ENCODE measurements around the gene RBP5.

RBP5 gene

DNA sequence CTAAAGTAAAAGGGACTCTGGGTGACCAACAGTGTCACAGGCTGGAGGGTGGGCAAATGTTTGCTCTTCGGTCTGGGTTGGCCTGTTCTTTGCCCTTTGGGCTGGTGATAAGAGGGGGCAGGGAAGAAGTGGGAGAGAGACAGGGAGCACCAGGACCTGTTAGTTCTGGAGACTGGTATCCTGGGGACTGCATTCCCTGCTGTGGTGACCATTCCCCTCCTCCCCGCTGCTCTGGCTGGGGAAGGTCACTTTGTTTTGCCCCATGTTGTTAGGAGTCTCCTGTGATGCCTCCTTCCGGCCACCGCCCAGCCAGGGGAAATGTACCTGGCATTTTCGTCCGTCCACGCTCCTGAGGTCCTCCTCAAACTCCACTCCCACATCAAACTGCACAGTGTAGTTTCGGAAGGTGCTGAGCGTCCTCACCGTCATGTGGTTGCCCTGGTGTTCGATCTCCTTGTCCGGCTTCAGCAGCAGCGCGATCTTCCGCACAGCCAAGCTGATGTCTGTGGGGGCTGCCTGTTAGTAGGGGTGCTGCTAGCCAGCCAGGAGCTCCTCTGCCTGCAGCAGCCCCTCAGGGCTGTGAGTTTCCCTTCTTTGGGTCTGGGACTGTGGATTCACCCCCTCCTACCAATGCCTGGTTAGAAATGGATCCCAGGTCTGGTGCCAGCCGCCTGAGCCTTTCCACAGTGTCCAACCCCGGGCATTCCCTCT lies 618 bp downstream of the RBP5 start:
- intact Hi-C loops (cut with DNase I): no loop called here
- DNase-seq: peak in 1 of 10 donors; percentile 48

DNA sequence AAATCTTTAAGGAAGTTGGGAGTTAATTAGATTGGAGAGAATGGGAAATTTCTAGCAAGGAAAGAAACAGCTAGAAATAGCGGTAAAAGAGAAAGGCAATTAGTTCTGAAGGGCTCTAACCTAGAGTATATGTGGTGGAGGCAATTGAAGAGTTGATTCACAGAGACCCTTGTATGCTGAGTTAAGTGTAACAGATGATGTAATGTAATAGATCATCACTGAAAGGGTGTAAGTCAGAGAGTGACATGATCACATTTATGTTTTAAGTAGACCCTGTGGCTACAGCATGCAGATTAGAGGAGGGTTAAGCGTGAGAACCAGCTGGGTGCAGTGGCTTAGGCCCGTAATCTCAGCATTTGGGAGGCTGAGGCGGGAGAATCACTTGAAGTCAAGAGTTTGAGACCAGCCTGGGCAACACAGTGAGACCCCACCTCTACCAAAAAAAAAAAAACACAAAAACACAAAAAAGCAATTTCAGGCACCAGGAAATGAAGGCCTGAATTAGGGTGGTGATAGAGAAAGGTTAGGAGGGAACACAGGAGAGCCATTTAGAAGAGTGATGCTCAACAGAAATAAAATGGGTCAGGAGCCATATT lies 3.0 kb downstream of the RBP5 start:
- DNase-seq: no peak
- intact Hi-C loops (cut with DNase I): no loop called here

DNA sequence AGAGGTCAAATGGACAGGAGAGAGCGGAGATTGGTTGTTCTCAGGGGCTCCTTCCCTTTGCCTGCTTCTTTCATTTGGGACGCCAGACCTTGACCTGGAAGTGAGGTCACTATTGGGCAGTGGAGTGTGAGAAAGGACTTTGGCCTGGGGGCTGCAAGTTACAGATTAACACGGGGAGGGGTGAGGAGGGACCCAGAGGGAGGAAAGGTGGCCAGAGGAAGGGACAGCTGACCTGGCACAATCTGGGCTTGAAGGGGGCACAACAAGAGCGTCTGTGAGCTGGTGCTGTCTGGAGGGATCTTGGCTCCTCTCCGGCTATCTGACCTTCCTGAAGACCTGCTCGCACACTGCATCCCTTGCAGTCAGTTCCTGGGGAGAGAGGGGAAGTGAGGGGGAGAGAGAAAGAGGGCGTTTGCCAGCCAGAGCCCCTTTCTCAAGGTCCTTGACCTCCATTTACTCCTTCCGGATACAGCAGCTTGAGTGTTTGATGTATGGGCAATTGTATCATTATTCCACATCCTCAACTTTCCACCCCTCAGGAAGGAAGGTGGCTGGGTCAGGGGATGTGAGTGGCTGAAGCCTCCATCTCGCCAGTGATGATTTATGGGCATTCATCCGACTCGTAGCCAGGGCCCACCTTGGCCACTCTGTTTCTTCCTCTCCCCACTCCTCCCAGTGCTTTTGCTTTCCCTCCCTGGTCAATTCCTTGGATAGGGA lies 4.7 kb downstream of the RBP5 start:
- DNase-seq: no peak
- intact Hi-C loops (cut with DNase I): no loop called here

DNA sequence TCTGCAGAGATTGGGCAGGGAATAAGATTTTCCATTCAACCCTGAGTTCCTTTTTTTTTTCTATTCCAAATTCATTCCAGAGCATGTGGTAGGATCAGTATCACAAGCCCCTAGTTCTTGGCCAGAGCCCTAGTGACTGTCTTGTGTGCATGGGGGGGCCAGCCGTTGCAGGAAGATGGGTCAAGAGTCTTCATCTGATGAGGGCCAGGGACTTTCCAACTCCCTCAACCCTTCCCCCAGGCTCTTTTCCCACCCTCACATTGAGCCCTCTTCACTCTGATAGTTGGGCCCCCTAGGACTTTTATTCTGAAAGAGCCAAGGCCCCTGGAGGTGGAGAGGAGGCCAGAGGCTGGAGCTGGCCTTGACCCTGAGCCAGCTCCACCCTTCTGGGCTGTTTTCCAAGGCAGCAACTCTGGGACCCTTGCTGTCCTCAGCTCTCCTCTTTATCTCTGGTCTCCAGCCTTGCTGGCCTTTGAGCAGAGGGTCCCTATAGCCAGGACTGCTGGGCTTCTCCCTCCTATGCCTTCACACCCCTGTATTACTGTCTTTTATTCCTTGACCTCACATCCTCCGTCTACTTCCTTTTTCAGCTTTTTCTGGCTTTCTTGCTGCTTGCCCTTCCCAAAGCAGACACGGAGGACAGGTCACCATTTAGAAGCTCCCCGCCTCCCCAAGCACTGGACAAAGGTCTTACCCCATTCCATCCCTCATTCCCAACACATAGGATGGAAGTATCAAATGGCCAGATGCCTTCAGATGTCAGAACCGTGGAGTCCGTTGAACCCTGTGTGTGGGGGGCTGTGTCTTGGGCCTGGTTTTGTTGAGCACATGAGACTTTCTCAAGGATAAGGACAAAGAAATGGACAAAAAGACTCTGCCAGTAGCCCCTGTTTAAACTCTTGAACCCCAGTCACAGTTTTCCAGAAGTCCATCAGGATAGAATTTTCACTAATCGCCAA lies 5.6 kb downstream of the RBP5 start:
- intact Hi-C loops (cut with DNase I): no loop called here
- DNase-seq: no peak

DNA sequence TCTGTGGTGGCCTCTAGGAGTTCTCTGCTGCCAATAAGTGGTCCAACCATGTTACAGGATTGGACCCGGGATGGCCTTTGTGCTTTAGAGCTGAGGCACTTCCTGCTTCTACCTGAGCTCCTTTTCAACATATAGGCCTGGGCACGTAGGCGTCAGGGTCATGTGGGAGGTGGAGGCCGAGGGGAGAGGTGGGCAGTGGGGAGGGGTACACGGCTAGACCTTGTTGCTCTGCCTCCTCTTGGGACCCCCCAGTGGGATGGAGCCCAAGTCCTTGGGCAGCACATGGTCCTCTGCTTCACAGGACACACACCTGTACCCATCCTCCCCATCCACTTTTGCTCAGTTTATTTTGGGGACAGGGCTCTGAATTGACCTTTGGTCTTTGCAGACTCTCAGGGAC lies 7.4 kb downstream of the RBP5 start:
- intact Hi-C loops (cut with DNase I): no loop called here
- DNase-seq: no peak

DNA sequence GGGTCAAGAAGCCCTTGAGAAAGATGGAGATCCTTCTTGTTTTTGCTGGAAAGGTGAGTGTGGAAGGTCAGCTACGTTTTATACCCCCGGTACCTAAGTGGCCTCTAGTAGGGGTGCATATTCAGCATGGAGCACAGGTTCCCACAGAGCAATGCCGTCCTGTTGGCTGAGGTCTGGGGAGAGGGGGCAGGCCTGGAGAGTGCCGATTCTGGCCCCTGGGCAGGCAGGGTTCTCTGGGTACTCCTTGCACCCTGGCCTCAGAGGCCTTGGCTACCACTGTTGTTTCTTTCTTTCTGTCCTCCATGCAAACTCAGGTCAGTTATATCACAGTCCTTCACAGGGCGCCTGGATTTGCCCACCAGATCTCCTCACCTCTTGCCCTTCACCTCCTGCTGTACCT lies 8.5 kb downstream of the RBP5 start:
- DNase-seq: no peak
- intact Hi-C loops (cut with DNase I): no loop called here

DNA sequence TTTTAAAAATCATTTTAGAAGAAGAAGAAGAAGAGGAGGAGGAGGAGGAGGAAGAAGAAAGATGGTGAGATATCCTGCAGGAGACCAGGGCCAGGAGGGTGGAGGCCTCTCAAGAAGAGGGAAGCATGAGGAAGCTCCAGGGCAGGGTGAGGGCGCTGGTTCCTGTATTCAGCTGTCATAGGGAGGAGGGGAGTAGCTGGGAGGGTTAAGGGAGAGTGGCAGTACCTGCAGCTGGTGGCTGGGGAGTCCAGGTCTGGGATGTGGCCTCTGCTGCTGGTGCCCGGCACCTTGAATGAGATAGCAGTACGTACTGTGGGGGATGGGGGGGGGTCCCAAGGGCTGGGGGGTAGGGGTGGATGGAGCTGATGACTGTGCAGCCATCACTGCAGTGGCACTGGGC lies 9.8 kb downstream of the RBP5 start:
- no peak for DNase-seq
- intact Hi-C loops (cut with DNase I): loop anchor here (10.0 kb wide), 1 partner anchor 174 kb away; the partner anchor contains the start of genes C12orf57 and RNU7-1

DNA sequence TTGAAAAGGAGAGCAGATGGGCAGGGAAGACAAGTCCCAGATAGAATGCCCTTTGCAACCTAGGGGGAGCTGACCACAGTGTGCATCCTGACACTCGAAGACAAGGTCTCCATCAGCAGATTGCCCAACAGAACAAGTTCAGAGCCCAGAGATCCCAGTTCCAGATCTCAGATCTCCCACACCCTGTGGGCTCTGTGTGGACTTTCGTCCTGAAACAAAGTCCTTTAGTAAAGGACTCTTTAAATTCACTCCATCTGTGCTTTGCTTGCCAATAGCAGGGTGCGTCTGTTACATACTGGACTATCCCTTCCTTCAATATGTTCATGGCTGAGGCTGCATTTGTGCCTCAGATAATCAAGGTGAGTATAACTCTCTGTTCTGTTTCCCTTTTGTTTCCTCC lies 11.0 kb downstream of the RBP5 start:
- intact Hi-C loops (cut with DNase I): loop anchor here (10.0 kb wide), 1 partner anchor 173 kb away; the partner anchor contains the start of genes C12orf57 and RNU7-1
- DNase-seq: no peak

DNA sequence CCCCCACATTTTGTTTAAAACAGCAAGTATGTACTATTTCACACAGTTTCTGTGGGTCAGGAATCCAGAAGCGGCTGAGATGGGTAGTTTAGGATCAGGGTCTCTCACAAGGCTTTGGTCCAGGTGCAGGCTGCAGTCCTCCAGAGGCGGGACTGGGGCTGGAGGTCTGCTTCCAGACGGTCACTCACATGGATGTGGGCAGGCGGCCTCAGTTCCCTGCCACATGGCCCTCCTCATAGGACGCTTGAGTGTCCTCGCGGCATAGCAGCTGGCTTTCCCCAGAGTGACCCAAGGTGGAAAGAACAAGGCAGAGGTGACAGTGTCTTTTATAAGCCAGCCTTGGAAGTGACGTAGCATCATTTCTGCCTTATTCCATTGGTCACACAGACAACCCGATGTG lies 11.8 kb downstream of the RBP5 start:
- intact Hi-C loops (cut with DNase I): loop anchor here (10.0 kb wide), 1 partner anchor 172 kb away; the partner anchor contains the start of genes C12orf57 and RNU7-1

DNA sequence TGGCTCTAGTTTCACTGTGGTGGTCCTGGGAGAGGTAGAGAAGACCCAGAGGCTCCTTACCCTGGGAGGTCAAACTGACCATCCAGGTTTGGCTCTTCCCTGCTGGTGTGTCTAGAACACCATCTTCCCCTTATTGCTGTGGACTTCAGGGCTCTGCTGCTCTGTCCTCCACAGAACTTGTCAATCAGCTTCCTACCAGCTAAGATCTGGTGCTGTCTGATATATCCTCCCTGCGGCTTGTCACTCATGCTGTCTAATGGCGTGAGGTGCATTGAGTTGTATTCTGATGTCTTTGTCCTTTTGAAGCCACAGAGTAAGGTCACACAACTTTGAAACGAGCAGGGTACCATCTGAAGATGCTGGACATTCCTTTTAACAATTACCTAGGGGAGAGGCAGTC lies 12.5 kb downstream of the RBP5 start:
- DNase-seq: no peak
- intact Hi-C loops (cut with DNase I): loop anchor here (10.0 kb wide), 1 partner anchor 171 kb away; the partner anchor contains the start of genes C12orf57 and RNU7-1

More for the DNA sequence above, 11.8 kb downstream of the RBP5 start:
- DNase-seq: no peak

DNA sequence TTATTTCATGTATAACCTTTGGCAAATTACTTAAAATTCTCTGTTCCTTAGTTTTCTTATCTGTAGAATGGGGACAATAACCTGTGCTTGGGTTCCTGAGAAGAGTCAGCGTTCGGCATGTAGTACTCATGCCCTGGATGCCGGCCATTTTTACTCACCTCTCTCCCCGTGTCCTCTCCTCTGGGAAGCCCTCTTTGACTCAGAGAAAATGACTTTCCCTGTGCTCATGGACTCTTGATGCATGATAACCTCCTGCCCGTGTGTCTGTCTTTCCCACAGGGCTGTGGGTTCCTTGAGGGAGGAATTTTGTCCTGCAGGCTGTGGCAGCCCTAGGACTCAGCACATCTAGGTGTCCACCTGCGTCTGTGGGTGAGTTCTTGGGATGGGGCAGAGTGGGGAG lies 13.8 kb downstream of the RBP5 start:
- DNase-seq: peak in 1 of 10 donors; percentile 8
- intact Hi-C loops (cut with DNase I): loop anchor here (10.0 kb wide), 1 partner anchor 170 kb away; the partner anchor contains the start of genes C12orf57 and RNU7-1

DNA sequence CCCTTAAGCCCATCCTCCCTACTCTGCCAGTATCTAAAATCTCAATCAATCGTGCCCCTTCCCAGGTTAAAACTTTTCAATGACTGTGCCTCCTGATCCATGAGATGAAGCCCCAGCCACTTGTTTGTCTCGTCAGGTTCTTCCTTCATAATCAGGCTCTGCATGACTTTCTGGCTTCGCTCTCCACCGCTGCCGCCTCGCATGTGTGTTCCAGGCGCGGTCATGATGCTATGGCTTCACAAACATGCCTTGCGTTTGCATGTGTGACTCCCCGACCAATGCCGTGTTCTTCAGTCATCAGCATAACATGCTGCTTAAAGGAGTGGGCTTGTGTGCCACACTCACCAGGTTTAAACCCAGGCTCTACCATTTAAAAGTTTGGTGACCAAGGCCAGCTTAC lies 14.7 kb downstream of the RBP5 start:
- intact Hi-C loops (cut with DNase I): loop anchor here (10.0 kb wide), 1 partner anchor 169 kb away; the partner anchor contains the start of genes C12orf57 and RNU7-1
- DNase-seq: peak in 1 of 10 donors; percentile 38

DNA sequence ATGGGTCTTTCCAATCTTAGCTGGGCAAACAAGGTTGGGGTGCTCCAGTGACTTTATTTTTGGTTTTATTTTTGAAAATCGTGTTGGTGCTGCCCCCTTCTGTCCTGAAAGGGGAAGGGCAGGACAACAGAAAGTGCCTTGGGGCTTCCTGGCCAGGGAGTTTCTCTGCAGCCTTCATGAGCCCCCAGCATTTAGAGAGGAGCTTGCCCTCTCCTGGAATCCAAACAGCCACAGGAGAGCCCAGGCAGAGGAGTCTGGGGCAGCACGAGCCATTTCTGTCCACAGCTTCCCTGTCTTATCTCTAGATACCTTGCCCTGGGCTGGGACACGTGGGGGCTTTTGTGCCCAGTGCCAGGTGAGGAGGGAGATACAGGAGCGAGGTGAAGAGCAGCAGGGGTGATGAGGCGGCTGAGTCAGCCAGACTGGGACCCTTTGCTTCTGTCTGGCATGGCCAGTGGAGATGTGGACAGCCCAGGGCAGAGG lies 15.3 kb downstream of the RBP5 start:
- peak in 3 of 10 donors; percentile 27 to 73 (median 49) for DNase-seq
- intact Hi-C loops (cut with DNase I): loop anchor here (10.0 kb wide), 1 partner anchor 169 kb away; the partner anchor contains the start of genes C12orf57 and RNU7-1

DNA sequence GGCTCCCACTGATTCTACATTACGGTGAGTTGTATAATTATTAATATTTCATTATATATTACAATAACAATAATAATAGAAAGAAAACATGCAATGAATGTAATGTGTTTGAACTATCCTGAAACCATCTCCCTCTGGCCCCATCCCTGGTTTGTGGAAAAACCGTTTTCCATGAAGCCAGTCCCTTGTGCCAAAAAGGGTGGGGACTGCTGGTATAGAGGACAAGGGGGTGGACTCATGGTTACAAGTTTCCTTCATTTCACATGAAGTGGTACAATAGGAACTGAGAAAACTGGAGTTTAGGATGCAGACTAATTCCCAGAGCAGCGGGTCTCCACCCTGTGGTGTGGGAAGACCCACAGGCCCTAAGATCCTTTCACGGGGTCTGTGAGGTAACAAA lies 16.6 kb downstream of the RBP5 start:
- peak in 1 of 10 donors; percentile 6 for DNase-seq
- intact Hi-C loops (cut with DNase I): loop anchor here (10.0 kb wide), 1 partner anchor 167 kb away; the partner anchor contains the start of genes C12orf57 and RNU7-1

DNA sequence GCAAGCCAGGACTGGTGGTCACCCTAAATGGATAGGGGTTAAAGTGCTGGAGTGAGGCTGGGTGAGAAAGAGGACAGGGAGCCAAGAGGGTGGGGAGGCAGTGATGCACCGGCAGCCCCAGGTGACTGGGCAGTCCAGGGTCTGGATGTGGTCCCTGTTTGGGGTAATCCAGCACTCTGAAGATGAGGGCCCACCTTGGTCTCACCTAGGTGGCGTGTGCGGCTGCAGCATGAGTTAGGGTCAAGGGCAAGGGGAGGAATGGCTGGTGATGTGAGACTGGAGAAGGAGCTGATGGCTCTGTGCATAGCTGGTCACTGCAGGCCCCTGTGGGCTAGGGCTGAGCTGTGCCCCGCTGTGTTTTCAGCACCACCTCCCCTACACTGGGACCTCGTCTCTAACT lies 18.0 kb downstream of the RBP5 start:
- intact Hi-C loops (cut with DNase I): loop anchor here (10.0 kb wide), 1 partner anchor 166 kb away; the partner anchor contains the start of genes C12orf57 and RNU7-1
- peak in 2 of 10 donors; percentile 24 to 34 for DNase-seq

DNA sequence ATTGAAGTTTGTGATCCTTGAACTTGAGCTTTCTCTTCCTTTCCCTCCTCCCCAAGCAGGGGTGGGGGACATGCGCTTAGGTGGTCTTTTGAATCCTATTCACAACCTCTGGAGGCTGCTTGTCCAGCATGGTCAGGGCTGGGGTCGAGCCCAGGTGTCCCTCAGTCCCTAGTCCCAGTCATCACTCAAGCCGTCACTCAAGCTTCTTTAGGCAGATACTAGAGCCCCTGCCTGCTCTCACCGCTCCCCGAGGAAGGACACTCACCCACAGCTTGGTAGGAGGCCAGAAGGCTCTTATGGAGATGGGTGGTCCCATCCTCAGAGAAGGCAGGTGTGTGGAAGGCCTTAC lies 19.1 kb downstream of the RBP5 start:
- intact Hi-C loops (cut with DNase I): no loop called here
- peak in 1 of 10 donors; percentile 29 for DNase-seq

DNA sequence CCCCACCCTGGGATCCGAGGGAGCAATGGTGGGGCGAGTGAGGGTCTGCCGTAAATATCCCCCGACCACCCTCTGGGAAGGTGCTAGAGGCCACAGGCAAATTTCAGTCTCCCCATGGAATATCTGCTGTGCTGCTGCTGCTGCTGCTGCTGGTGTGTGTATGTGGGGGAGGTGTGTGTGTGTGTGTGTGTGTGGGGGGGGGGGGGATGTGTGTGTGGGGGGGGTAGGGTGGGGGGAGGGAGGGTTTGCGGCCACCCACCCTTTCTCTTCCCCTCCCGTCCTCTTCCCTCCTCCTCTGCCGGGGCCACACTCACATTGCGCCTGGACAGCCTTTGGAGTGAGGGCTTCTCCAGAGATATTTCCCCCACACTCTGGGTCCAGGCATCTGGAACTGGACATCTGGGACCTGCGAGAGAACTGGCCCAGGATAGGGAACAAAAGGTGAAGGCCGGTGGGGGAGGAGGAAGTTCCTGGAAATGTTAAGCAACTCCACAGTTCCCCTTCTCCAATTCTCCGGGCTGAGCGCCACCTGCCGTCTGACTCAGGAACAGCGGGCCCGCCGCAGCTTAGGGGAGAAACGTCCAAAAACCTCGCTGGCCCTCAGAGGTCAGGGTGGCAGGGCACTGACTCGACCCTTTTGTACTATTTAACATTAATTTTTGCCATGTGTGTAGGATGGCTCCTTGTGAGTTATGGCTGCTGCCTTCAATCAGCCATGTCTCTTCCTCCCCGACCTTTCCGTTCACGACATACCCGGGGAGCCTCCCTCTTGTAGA lies 19.7 kb downstream of the RBP5 start, which contains the start of gene C1RL:
C1RL (minus strand) TSS at position 419 of the 776 bp plus-strand sequence; CDS start at position 385, 34 bp downstream.
- intact Hi-C loops (cut with DNase I): no loop called here
- peak; percentile 57 to 96 (median 82) for DNase-seq

DNA sequence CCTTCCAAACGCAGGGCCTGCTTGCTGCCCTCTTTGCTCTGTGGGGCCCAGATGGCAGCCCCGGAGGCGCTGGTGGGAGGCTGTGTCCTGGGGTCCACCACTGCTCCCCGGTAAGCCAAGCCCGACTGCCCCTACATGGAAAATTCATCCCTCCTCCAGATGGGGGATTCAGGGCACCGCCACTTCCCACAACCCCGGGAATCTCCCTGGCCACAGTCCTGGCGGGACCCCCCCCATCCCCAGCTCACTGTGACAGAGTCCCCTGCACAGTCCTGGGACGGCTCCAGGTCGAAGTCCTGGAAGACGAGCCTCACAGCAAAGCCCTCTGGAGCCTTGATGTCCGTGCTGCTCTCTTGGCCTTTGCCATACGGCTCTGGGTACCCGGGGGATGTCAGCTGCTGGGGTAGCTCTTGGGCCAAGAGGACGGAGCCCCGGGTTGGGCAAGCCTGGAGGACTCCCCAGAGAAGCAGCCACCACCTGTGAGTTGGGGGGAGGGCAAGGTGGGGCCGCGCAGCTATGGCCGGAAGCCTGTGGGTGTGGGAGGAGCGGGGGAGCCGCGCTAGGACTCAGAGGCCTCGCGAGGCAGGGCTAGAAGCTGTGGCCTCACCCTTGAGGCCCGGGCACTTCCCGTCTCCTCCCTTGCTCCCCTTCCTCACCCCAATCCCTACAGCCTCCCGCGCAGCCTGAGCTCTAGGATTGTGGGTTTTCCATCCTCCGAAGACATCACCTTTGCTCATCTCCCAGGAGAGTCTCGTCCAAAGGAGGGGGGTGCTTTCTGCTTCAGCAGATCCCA lies 20.5 kb downstream of the RBP5 start:
- peak in 5 of 10 donors; percentile 26 to 90 (median 79) for DNase-seq
- intact Hi-C loops (cut with DNase I): no loop called here
